GM21367 (cell line): ENCODE data around the gene SCYL1.
A peak's percentile ranks its signal among the peaks of the same experiment; 100 is the strongest.
"Not testable (repeated sequence)": the region's sequence is repeated elsewhere in the genome, so short reads cannot be mapped to it uniquely, and the experiment has no call there.

Experiments used
- ATAC-seq: cut with Tn5 transposase; IDR thresholded peaks from one replicate; pipeline ENCODE4 v1.9.1; 2021; ENCODE audit not compliant: unreplicated experiment

Gene SCYL1

DNA sequence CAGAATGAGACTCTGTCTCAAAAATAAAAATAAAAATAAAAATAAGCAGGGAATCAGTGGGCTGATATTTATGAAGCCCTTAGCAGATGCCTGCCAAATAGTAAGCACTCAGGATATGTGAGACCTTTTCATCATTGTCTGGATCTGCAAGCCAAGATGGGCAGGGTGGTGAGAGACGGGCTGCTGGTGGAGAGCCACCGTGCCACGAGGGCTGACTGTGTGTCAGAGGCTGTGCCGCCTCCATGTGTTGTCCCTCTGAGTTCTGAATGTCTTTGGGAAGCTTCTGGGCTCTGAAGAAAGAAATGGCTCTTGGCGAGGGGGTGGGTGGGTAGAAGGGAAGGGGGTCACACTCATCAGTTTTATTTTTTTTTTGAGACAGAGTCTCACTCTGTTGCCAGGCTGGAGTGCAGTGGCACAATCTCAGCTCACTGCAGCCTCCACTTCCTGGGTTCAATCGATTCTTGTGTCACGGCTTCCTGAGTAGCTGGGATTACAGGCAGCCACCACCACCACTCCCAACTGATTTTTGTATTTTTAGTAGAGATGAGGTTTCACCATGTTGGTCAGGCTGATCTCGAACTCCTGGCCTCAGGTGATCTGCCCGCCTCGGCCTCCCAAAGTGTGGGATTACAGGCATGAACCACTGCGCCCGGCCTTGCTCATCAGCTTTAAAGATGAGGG, 40.1 kb downstream of the SCYL1 start:
- not testable (repeated sequence) for ATAC-seq

DNA sequence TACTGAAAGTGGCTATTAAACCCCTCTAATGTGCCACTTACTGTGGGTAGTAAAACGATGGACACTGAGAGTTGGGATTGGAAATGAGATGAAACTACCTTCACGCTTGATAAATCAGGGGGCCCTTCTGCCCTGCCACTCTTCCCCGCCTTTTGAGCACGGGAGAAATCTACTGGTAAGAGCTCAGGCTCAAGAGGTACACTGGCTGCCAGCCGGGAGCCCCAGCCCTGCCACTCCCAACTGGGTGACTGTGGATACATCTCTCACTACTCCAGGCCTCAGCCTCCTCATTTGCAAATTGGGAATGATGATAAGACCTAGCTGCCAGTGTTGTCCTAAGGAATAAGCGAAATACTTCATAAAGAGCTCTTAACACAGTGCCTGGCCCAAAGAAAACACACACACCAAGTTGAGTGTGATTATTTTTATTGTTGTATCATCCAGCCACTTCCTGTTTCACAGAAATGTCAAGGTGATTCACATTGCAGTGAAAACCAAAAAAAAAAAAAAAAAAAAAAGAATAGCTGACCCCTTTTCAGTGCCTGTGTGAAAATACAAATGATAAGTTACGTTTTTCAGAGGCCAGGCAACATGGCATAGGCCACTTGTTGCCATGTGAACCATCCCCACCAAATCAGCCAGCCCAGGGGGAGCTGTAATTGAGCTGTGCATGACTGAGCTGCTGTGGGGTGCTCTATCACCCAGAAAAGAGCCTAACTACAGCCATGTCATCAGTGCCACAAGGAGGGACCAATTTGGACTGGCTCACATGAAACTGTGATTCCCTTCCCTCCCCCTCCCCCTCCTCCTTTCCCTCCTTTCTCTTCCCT, 41.0 kb downstream of the SCYL1 start:
- ATAC-seq = no peak

DNA sequence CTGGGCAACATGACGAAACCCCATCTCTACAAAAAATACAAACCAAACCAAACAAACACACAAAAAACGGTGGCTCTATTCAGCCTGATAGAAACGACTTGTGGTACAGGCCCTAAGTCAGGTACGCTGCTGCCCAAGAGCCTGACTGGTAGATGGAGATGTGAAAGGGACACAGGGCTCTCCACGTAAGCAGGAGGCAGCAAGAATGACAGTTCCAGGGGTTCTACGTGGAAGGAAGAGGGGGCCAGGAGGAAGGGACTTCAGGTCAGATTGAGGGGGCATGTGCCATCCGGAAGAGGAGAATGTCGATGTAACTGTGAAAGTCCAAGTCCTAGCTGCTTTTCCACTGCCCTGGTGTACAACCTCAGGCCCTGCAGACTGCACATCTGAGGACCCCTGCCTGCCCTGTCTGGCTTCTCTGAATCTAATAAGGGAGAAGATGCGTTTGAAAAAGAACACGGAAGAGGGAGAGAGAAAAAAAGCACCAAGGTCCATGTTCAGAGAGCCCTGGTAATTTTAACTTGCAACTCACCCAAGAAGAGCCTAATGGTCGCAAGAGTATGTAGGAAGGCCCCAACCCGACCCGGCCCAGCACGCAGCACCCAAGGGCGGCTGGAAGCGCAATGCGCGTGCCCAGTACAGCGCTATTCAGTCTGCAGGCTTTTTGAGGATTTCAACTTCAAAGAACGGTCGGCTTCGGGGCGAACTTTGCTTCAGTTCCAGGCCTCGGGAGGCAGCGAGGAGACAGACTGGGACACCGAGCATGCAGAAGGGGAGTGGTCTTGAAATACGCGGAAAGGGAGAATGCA, 44.5 kb downstream of the SCYL1 start:
- ATAC-seq = no peak

GRCh38 chr11:65569973-65570918, 45.4 kb downstream of the SCYL1 start, which contains the start of gene ZNRD2:
TSS of gene ZNRD2 (plus strand) at chr11:65570477. CDS start at chr11:65570492, 15 bp downstream.
- peak; percentile 43 for ATAC-seq

- no peak for ATAC-seq
These were observed 46.5 kb downstream of the SCYL1 start for GRCh38 chr11:65571420-65571819.

GRCh38 chr11:65571940-65572339, 47.1 kb downstream of the SCYL1 start:
- ATAC-seq = no peak

DNA sequence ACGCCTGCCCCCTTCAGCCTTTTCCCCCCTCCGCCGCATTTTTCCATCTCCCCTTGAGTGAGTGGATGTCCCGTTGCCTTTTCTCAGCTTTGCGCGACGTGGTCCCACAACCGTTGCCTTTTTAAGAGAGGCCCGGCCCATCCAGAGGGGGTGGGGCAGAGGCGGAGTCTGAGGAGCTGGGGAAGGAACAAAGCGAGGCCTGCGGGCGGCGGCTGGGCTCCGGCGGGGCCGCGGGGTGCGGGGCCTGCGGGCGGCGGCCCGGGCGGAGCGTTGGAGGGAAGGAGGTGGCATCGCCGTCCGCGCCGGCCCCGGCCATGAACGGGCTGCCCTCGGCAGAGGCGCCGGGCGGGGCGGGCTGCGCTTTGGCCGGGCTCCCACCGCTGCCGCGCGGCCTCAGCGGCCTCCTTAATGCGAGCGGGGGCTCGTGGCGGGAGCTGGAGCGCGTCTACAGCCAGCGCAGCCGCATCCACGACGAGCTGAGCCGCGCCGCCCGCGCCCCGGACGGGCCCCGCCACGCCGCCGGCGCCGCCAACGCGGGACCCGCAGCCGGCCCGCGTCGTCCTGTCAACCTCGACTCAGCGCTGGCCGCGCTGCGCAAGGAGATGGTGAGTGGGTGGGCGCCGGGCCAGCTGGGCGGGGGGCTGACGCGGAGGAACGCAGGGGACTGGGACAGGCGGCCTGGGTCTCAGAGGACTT, 47.6 kb downstream of the SCYL1 start, which contains the start of gene FAM89B:
FAM89B (plus strand) TSS at position 183 of the 696 bp plus-strand sequence; CDS start at position 315, 132 bp downstream.
- no peak for ATAC-seq

DNA sequence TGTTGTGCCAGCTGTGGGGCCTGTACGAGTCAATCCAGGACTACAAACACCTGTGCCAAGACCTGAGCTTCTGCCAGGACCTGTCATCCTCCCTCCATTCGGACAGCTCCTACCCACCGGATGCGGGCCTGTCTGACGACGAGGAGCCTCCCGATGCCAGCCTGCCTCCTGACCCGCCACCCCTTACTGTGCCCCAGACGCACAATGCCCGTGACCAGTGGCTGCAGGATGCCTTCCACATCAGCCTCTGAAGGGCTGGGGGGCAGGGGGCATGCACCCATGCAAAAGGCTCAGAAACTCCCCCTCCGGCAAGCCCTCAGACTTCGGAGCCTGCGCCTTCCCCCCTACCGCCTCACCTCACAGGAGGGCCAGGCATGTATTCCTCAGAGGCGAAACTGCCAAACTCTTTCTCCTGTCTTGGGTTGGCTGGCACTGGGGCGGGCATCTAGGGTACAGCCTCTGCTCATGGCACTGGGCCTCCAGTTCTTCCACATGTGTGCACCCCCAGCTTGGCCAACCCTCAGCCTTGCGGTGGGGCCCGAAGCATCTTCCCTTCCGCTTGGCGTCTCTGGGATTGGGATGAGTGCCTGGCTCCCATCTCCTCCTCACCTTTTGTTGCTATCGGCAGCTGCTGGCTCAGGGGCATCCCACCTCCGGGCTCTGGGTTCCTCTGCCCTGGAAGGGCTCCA, 48.7 kb downstream of the SCYL1 start:
- no peak for ATAC-seq

GRCh38 chr11:65574109-65574810, 49.4 kb downstream of the SCYL1 start:
- ATAC-seq = no peak

GRCh38 chr11:65574811-65575567, 50.1 kb downstream of the SCYL1 start:
- no peak for ATAC-seq

DNA sequence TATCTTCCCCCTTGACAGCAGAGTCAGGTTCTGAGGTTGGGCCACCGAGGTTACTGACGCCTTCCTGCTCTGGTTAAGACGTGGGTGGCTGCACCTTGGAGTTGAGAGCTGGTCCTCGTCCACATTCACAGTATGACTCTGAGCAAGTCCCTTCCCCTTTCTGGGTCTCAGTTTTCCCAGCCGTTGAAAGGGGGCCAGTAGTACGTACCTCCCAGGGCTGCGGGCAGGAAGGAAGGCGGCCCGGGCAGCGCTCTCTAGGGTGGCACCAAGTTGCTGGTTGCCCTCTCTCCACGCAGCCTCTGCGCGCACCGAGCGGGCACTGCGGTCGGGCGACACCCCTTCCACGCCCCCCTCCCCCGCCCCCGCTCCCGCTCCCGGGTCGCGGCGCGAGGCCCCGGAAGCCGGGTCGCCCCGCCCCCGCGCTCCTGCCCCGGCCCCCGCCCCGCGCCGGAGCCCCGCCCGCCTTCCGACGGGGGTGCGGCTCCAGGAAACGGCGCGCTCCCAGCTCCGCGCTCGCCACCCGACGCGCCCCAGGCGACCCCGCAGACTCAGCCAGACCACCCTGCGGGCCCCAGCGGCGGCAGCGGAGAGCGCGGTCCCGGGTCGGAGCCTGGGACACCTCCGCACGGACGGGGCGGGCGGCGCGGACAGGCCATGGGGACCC, 50.8 kb downstream of the SCYL1 start, which contains the start of gene EHBP1L1:
EHBP1L1 (plus strand) TSS at position 486 of the 664 bp plus-strand sequence. CDS start 250 bp downstream, outside the sequence.
- no peak for ATAC-seq

DNA sequence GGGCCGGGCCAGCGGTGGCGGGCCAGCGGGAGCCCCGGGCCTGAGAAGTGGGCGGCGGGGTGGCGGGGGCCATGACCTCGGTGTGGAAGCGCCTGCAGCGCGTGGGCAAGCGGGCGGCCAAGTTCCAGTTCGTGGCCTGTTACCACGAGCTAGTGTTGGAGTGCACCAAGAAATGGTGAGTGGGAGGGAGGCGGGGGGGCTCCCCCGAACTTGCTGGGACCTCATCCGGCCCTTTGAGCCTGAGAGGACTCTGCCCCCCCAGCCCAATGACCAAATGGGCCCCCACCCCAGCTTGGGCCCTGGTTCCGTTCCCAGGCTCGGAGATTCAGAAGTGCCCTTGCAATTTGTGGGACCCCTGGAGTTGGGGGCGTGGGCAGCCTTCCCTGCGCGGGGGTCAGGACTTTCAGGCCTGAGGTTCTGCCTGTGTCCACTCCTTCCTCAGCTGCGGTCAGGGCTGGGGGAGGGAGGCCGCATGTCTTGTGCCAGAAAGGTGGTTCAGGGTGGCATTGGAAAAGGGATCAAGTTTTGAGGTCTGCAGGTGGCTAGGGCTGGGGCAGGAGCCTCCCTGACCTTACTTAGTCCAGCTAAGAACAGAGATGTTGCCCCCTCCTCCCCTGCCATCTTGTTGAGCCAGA, 51.5 kb downstream of the SCYL1 start:
- no peak for ATAC-seq

GRCh38 chr11:65576867-65577755, 52.2 kb downstream of the SCYL1 start:
- no peak for ATAC-seq

DNA sequence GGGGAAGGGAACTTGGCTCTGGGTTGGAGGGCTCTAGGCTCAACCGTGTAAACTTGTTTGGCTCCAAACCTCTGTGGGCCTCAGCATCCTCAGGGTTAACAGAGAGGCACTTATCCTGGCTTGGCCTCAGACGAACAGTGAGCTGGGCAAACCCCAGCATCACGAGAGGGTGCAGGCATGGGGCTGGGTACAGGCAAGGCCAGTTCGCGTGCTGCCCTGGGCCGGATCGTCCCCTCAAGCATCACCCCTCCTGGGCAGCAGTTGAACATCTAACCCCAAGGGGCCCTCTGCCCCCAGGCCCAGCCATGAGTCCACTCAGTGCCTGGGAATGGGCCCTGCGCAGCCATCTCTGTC, 52.9 kb downstream of the SCYL1 start:
- ATAC-seq = no peak

GRCh38 chr11:65578134-65578533, 53.3 kb downstream of the SCYL1 start:
- no peak for ATAC-seq

- ATAC-seq = no peak
These were observed 53.8 kb downstream of the SCYL1 start for GRCh38 chr11:65578667-65579066.
